Measurements from ENCODE around the gene ZNF133. TPM values are rescaled to one million over a fixed set of nuclear protein-coding genes. Genes with fewer than 3 reads are reported as not detected.

The ZNF133 gene
- total RNA-seq, 2 donors from 2014 or later: 3.0 to 11.6 TPM

DNA sequence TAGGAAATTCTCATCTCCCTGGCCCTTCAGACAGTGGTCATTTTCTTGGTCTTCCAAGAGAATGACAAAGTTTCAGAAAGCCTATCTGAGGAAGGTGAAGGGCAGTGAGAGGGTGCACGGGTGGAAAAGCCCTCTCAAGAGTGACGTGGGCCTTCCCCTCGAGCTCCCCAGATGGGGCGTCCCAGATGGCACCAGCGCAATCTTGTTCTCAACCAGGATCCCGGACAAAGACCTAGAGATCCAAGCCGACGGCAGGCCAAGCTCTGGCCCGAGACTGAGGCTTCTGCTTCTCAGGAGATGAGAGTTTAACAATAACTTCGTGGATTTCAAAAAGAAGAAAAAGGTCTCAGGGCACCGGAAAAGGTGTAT lies 797 bp upstream of the ZNF133 start:
- DNase-seq (ENCODE audit: low spot score): no peak
- peaks cover 0 to 23% of the 10 kb centered on the region in 2 donors for H3K9me3 ChIP-seq
- peaks cover 0 to 17% of the 10 kb centered on the region in 2 donors for H3K4me1 ChIP-seq
- H3K27ac ChIP-seq: peak overlapping the region; percentile 94 to 98
- H3K36me3 ChIP-seq: no peaks in the 10 kb centered on the region
- peak overlapping the region; percentile 91 to 92 for H3K4me3 ChIP-seq
- TF ChIP-seq, protein P1, sequence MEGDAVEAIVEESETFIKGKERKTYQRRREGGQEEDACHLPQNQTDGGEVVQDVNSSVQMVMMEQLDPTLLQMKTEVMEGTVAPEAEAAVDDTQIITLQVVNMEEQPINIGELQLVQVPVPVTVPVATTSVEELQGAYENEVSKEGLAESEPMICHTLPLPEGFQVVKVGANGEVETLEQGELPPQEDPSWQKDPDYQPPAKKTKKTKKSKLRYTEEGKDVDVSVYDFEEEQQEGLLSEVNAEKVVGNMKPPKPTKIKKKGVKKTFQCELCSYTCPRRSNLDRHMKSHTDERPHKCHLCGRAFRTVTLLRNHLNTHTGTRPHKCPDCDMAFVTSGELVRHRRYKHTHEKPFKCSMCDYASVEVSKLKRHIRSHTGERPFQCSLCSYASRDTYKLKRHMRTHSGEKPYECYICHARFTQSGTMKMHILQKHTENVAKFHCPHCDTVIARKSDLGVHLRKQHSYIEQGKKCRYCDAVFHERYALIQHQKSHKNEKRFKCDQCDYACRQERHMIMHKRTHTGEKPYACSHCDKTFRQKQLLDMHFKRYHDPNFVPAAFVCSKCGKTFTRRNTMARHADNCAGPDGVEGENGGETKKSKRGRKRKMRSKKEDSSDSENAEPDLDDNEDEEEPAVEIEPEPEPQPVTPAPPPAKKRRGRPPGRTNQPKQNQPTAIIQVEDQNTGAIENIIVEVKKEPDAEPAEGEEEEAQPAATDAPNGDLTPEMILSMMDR (IDR thresholded peaks at IDR 0.05): no peak
- H3K27me3 ChIP-seq: no peaks in the 10 kb centered on the region

DNA sequence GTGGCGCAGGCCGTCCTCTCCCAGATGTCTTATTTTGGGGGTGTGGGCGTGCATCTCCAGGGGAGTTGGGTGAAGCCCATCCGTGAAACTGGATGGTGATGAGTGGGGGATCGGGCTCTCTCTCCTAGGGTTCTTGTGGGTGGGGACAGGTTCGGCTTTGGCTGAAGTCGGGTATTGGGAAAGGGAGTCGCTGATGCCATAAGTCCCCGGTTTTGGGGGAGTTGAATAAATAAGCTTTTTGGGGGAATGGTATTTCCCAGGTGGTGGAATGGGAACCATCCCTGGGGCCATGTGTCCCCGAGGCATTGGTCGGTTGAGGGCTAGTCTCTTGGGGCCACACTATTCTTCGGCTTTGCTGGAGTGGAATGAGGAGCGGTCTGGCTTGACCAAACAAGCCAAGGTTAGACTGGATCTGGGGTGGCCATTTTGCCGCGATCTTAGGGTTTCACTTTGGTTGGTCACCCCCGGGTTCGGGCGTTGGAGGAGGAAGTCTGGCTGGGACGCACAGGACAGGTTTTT lies 481 bp downstream of the ZNF133 start:
- TF ChIP-seq, protein P1 (IDR thresholded peaks at IDR 0.05): no peak
- Histone ChIP-seq H3K27ac (peak overlapping the region; percentile 94 to 98), H3K4me3 (peak overlapping the region; percentile 91 to 92), H3K4me1 (peaks cover 0 to 17% of the 10 kb centered on the region in 2 donors), H3K9me3 (peaks cover 0 to 23% of the 10 kb centered on the region in 2 donors), H3K27me3 (no peaks in the 10 kb centered on the region), H3K36me3 (no peaks in the 10 kb centered on the region)
- no peak for DNase-seq (ENCODE audit: low spot score)

DNA sequence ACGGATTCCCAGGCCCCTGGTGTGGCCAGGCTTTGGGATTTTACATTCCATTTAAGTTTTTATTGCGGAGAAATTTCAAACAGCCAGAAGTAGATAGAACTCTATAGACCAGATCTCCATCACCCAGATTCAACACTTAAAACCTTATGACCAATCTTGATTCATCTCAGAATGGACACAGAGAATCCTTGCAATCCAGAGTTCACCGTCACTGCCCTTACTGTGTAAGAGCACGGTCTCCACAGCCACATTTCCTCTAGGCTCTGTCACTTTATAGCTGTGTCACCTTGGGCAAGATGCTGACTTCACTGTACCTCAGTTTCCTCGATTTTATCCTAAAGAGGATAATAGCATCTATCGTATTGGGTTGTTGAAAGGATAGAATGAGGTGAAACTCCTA lies 979 bp downstream of the ZNF133 start:
- Histone ChIP-seq H3K36me3 (no peaks in the 10 kb centered on the region), H3K27ac (no peak overlapping the region), H3K27me3 (no peaks in the 10 kb centered on the region), H3K4me3 (peak overlapping the region; percentile 91 to 92), H3K4me1 (peaks cover 0 to 17% of the 10 kb centered on the region in 2 donors), H3K9me3 (peaks cover 0 to 20% of the 10 kb centered on the region in 2 donors)
- TF ChIP-seq, protein P1 (IDR thresholded peaks at IDR 0.05): no peak
- no peak for DNase-seq (ENCODE audit: low spot score)

DNA sequence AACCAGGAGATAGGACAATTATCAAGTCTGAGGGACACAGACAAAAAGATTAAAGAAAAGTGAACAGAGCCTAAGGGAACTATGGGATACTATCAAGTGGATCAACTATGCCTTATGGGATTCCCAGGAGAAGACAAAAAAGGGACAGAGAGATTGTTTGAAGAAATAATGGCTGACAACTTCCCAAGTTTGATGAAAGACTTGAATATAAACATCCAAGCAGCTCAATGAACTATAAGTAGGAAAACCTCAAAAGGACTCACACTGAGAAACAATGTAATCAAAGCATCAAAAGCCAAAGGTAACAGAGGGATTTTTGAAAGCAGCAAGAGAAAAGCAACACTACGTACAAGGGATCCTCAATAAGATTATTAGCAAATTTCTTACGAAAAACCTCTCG lies 11.0 kb downstream of the ZNF133 start:
- H3K36me3 ChIP-seq: peaks cover 11% of the 10 kb centered on the region
- H3K9me3 ChIP-seq: no peaks in the 10 kb centered on the region
- no peaks in the 10 kb centered on the region for H3K4me1 ChIP-seq
- no peak overlapping the region for H3K27ac ChIP-seq
- TF ChIP-seq, protein P1 (IDR thresholded peaks at IDR 0.05): no peak
- H3K4me3 ChIP-seq: no peak overlapping the region
- H3K27me3 ChIP-seq: no peaks in the 10 kb centered on the region
- DNase-seq (ENCODE audit: low spot score): no peak

DNA sequence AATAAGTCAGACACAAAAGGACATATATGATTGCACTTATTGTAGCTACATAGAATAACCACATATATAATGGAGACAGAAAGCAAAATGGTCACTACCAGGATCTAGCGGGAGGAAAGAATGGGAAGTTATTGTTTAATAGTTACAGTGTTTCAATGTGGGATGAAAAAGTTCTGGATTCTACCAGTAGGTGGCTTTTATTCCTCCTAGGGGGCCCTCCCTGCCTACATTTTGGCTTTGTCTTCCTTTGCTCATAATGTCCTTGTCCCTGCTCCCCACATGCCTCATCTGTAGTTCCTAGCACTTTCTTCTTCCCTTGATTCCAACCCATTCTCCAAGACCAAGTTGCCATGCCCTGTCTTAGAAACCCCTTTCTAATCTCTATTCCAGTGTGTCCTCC lies 16.3 kb downstream of the ZNF133 start:
- H3K4me1 ChIP-seq: no peaks in the 10 kb centered on the region
- no peaks in the 10 kb centered on the region for H3K27me3 ChIP-seq
- no peaks in the 10 kb centered on the region for H3K9me3 ChIP-seq
- TF ChIP-seq, protein P1 (IDR thresholded peaks at IDR 0.05): peak in 1 of 2 donors; percentile 12
- H3K27ac ChIP-seq: no peak overlapping the region
- H3K36me3 ChIP-seq: peaks cover 16% of the 10 kb centered on the region
- no peak for DNase-seq (ENCODE audit: low spot score)
- no peak overlapping the region for H3K4me3 ChIP-seq

DNA sequence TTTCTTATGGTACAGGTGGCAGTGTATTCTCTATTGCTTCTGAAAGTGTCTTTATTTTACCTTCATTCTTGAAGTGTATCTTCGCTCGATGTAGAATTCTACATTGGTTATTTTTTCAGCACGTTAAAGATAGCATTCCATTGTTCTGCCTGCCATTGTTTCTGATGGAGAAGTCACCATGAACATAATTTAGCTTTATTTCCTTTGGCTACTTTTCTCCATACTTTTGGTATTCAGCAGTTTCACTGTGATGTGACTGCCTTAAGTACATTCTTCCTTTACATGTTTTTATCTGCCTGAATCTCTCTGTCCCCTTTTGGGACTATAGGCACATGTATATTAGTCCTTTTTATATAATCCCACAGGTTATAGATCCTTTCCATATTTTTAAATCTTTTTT lies 19.0 kb downstream of the ZNF133 start:
- TF ChIP-seq, protein P1 (IDR thresholded peaks at IDR 0.05): no peak
- Histone ChIP-seq H3K4me3 (no peak overlapping the region), H3K9me3 (no peaks in the 10 kb centered on the region), H3K27ac (no peak overlapping the region), H3K4me1 (no peaks in the 10 kb centered on the region), H3K36me3 (peaks cover 22% of the 10 kb centered on the region), H3K27me3 (no peaks in the 10 kb centered on the region)
- DNase-seq (ENCODE audit: low spot score): no peak

Measured in right atrium auricular region (tissue), 2 donors.